ENCODE data around the gene GDI2. TPM values are rescaled to one million over a fixed set of nuclear protein-coding genes. Genes with fewer than 3 reads are reported as not detected.

Gene GDI2
- total and polyA plus RNA-seq, 2 of the 13 experiments (the other 11 are each of a cell fraction or from before 2014, with no cell fraction given) = 153 to 477 TPM

DNA sequence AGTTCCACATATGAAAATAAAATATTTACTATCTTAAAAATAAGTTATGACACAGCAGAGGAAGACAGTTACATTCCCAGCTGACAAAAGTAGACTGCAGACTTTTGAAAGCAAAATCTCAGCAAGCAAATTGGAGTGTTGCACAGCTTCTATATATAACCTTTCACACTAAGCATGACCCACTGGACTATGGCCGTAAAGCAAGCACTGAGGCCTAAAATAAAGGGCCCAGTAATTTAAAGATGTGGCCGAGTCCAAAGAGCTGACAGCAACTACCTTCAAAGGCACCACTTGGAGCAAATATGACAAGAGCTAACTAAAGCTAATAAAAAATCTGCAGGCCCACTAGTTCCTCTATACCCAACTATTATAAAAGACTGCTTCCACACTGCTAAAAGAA is 6.5 kb downstream of the GDI2 start (continued):
- TF ChIP-seq, protein P1, sequence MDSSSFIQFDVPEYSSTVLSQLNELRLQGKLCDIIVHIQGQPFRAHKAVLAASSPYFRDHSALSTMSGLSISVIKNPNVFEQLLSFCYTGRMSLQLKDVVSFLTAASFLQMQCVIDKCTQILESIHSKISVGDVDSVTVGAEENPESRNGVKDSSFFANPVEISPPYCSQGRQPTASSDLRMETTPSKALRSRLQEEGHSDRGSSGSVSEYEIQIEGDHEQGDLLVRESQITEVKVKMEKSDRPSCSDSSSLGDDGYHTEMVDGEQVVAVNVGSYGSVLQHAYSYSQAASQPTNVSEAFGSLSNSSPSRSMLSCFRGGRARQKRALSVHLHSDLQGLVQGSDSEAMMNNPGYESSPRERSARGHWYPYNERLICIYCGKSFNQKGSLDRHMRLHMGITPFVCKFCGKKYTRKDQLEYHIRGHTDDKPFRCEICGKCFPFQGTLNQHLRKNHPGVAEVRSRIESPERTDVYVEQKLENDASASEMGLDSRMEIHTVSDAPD (CRISPR knock-in tag; IDR thresholded peaks at IDR 0.05) = no peak
- TF ChIP-seq, protein P2, sequence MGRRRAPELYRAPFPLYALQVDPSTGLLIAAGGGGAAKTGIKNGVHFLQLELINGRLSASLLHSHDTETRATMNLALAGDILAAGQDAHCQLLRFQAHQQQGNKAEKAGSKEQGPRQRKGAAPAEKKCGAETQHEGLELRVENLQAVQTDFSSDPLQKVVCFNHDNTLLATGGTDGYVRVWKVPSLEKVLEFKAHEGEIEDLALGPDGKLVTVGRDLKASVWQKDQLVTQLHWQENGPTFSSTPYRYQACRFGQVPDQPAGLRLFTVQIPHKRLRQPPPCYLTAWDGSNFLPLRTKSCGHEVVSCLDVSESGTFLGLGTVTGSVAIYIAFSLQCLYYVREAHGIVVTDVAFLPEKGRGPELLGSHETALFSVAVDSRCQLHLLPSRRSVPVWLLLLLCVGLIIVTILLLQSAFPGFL (CRISPR knock-in tag; IDR thresholded peaks at IDR 0.05) = no peak
- TF ChIP-seq SNAI1 (CRISPR knock-in tag; IDR thresholded peaks at IDR 0.05; ENCODE audit: borderline replicate concordance) (no peak), ZNF841 (CRISPR knock-in tag; IDR thresholded peaks at IDR 0.05; ENCODE audit: borderline replicate concordance) (no peak), CAMTA2 (CRISPR knock-in tag; IDR thresholded peaks at IDR 0.05; ENCODE audit: borderline replicate concordance) (no peak), EP300 (IDR thresholded peaks at IDR 0.05; ENCODE audit: low read depth in 2 of 2, low read length in 2 of 2) (0 out of 4 replicates have a peak, but pooled peaks of 1 of the 2 experiments have one; percentile 22), EP300 (CRISPR knock-in tag; IDR thresholded peaks at IDR 0.05; ENCODE audit: borderline replicate concordance) (no peak), TAF15 (IDR thresholded peaks at IDR 0.05; ENCODE audit: low read depth, low read length, poor library complexity, severe bottlenecking) (no peak), ZKSCAN5 (CRISPR knock-in tag; IDR thresholded peaks at IDR 0.05) (no peak), PPARG (CRISPR knock-in tag; conservative IDR thresholded peaks at IDR 0.05) (peak; percentile 62; the same call in 1 of the 2 replicates), ZIK1 (CRISPR knock-in tag; IDR thresholded peaks at IDR 0.05; ENCODE audit: borderline replicate concordance, low read depth) (no peak), ZNF781 (CRISPR knock-in tag; IDR thresholded peaks at IDR 0.05; ENCODE audit: borderline replicate concordance, not compliant biosample characterization) (no peak), RAD21 (CRISPR knock-in tag; IDR thresholded peaks at IDR 0.05) (no peak), ZNF431 (CRISPR knock-in tag; IDR thresholded peaks at IDR 0.05; ENCODE audit: borderline replicate concordance, low read depth) (no peak), FOXO1 (CRISPR knock-in tag; IDR thresholded peaks at IDR 0.05) (no peak), ZNF605 (CRISPR knock-in tag; IDR thresholded peaks at IDR 0.05) (no peak), PCBP2 (optimal IDR thresholded peaks at IDR 0.05; ENCODE audit: low read depth, low read length, poor library complexity, severe bottlenecking) (no peak), ARNT2 (CRISPR knock-in tag; IDR thresholded peaks at IDR 0.05; ENCODE audit: low read depth) (no peak), ZNF12 (CRISPR knock-in tag; IDR thresholded peaks at IDR 0.05) (no peak)
- TF ChIP-seq, protein P3, sequence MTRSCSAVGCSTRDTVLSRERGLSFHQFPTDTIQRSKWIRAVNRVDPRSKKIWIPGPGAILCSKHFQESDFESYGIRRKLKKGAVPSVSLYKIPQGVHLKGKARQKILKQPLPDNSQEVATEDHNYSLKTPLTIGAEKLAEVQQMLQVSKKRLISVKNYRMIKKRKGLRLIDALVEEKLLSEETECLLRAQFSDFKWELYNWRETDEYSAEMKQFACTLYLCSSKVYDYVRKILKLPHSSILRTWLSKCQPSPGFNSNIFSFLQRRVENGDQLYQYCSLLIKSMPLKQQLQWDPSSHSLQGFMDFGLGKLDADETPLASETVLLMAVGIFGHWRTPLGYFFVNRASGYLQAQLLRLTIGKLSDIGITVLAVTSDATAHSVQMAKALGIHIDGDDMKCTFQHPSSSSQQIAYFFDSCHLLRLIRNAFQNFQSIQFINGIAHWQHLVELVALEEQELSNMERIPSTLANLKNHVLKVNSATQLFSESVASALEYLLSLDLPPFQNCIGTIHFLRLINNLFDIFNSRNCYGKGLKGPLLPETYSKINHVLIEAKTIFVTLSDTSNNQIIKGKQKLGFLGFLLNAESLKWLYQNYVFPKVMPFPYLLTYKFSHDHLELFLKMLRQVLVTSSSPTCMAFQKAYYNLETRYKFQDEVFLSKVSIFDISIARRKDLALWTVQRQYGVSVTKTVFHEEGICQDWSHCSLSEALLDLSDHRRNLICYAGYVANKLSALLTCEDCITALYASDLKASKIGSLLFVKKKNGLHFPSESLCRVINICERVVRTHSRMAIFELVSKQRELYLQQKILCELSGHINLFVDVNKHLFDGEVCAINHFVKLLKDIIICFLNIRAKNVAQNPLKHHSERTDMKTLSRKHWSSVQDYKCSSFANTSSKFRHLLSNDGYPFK (CRISPR knock-in tag; IDR thresholded peaks at IDR 0.05; ENCODE audit: borderline replicate concordance) = no peak
- TF ChIP-seq, protein P4, sequence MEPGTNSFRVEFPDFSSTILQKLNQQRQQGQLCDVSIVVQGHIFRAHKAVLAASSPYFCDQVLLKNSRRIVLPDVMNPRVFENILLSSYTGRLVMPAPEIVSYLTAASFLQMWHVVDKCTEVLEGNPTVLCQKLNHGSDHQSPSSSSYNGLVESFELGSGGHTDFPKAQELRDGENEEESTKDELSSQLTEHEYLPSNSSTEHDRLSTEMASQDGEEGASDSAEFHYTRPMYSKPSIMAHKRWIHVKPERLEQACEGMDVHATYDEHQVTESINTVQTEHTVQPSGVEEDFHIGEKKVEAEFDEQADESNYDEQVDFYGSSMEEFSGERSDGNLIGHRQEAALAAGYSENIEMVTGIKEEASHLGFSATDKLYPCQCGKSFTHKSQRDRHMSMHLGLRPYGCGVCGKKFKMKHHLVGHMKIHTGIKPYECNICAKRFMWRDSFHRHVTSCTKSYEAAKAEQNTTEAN (CRISPR knock-in tag; conservative IDR thresholded peaks at IDR 0.05) = 0 out of 2 replicates have a peak, but pooled peaks have one; percentile 69
